ENCODE data around the gene CCDC184.
"Not testable (repeated sequence)": the region's sequence is repeated elsewhere in the genome, so short reads cannot be mapped to it uniquely, and the experiment has no call there.

The CCDC184 gene

DNA sequence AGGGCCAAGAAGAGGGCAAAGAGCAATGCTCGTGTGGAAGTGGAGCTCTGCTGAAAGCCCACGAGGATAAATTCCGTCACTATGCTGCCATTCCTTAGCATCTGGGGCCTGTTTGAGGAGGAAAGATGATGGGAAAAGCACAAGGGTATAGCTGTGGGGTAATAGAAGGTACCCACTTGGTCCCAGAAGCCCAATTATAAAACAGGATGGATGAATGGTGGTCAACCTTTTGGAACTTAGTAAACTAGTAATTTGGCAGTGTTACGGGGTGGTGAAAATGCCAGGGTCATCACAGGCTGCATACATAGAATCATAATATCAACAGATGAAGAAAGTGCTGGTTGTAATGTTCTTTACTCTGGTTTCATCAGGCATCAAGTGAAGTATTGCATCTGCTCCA lies 19.7 kb downstream of the CCDC184 start, which contains the start of gene OR10AD1:
OR10AD1 (minus strand) TSS at position 101 of the 400 bp plus-strand sequence; CDS start at position 101, 0 bp downstream.
- no peak for DNase-seq (ENCODE audit: low read depth in 2 of 2)

GRCh38 chr12:48209495-48209894 lies 26.1 kb downstream of the CCDC184 start:
- not testable (repeated sequence) for DNase-seq (ENCODE audit: low read depth in 2 of 2)

DNA sequence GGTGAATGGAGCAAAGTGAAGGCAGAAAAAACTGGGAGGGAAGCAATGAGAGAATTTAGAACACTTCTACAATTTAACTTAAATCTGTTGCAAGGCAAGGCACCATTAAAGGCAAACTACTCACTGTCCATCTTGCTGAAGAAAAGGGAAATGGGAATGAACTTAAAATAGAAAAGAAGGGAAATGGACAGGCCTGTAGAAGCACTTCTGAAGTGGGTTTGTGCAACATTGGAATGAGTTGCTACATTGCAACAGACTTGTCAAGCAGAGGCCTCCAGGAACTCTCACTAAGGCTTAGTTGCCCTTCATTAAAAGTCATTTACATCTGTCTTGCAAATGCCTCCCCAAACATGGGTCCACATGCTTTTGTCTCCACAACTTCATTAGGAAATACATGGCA lies 33.3 kb downstream of the CCDC184 start:
- DNase-seq (ENCODE audit: low read depth in 2 of 2) = no peak

- no peak for DNase-seq (ENCODE audit: low read depth in 2 of 2)
These were observed 36.2 kb downstream of the CCDC184 start for GRCh38 chr12:48219631-48220030.

DNA sequence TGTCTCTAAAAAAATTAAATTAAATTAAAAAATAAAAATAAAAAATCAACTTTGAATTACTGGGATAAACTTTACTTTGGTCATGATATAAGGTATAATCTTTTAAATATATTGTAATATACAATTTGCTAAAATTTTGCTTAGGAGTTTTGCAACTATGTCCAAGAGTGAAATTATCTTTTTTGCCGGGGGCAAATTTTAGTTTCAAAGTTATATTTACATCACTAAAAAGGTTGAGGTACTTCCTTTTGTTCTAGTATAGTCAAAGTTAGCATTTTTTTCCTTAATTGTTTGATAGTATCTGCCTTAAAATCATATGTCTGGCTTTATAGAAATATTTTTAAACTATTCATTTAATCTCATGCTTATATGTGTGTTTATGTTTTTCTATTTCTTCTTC lies 37.3 kb downstream of the CCDC184 start:
- no peak for DNase-seq (ENCODE audit: low read depth in 2 of 2)

DNA sequence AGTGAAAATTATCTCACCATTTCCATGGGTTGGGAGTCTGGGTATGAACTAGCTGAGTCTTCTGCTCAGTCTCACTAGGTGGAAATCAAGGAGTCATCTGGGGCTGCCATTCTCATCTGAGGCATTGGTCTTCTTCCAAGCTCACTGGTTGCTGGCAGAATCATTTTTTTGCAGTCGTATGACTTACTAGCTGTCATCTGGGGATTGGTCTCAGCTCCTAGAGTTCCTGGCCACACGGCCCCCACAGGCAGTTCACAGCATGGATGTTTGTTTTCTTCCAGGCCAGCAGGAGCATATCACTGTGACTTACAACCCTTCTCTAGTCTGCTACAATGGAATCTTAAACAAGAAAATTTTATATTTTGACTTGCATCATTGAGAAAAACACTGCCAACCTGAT lies 38.2 kb downstream of the CCDC184 start:
- DNase-seq (ENCODE audit: low read depth in 2 of 2) = no peak

- not testable (repeated sequence) for DNase-seq (ENCODE audit: low read depth in 2 of 2)
These were observed 41.1 kb downstream of the CCDC184 start for GRCh38 chr12:48224533-48224932.

DNA sequence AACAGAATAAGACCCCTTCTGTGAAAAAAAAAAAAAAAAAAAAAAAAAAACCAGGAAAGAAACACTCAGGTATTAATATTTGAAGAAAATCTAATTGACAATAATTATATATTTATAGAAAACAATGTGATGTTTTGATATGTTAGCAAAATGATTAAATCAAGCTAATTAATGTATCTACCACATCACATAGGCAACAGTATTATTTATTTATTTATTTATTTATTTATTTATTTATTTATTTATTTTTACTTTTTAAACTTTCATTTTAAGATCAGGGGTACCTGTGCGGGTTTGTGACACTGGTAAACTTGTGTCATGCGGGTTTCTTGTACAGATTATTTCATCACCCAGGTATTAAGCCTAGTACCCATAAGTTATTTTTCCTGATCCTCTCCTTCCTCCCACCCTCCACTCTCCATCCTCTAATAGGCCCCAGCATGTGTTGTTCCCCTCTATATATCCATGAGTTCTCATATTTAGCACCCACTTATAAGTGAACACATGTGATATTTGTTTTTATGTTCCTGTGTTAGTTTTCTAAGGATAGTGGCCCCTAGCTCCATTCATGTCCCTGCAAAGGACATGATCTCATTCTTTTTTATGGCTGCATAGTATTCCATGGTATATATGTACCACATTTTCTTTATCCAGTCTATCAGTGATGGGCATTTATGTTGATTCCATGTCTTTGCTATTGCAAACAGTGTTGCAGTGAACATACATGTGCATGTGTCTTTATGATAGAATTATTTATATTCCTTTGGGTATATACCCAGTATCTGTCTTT lies 47.9 kb downstream of the CCDC184 start:
- not testable (repeated sequence) for DNase-seq (ENCODE audit: low read depth in 2 of 2)
